PFSK-1 (cell line): ENCODE data around the gene CTNNA1.

ENCODE experiments used
- POLR2AphosphoS5 ChIP-seq: IDR thresholded peaks from 2 replicates; pipeline ENCODE4 v1.6.1; 2012; ENCODE audit warnings: low read depth, mild to moderate bottlenecking, control low read depth, low read length, moderate library complexity
- REST ChIP-seq, 2 experiments: IDR thresholded peaks; 2 replicates each; pipeline versions ENCODE4 v1.6.1 to v1.8.0; 2011 to 2012; ENCODE audit warnings: low read depth in 2 of 2, low read length in 2 of 2, control low read depth in 1 of 2, inconsistent platforms in 1 of 2, mild to moderate bottlenecking in 1 of 2, moderate library complexity in 1 of 2; ENCODE audit not compliant: insufficient read depth in 1 of 2

GRCh38 chr5:138889994-138890393 lies 136.8 kb downstream of the CTNNA1 start:
- TF ChIP-seq POLR2AphosphoS5 (no peak), REST (IDR thresholded peaks at IDR 0.05; ENCODE audit: insufficient read depth in 1 of 2, low read depth in 2 of 2, low read length in 2 of 2) (no peak)
